Right lobe of liver (tissue), 6 donors: ENCODE data around the gene CLIP2. TPM values are rescaled to one million over a fixed set of nuclear protein-coding genes. Genes with fewer than 3 reads are reported as not detected.

Source experiments
- ATAC-seq, 4 donors: fragments of 200-7000 bp; cut with Tn5 transposase; one replicate each; pipeline ENCODE4 v1.9.1; 2020; ENCODE audit warnings: mild to moderate bottlenecking in 4 of 4, moderate library complexity in 4 of 4
- DNase-seq, 3 donors: peaks; one replicate each; pipeline ENCODE4 v3.0.0-alpha.2; 2020
- H3K27ac ChIP-seq, 3 donors: fragments of 200-600 bp; one replicate each; pipeline ENCODE4 v1.8.0; 2022
- H3K27me3 ChIP-seq, 2 donors: fragments of 200-600 bp; one replicate each; pipeline ENCODE4 v1.8.0; 2022
- H3K36me3 ChIP-seq, 4 donors: fragments of 200-600 bp; sonication (generic) in 1 of 4; one replicate each; pipeline versions ENCODE4 v1.5.1 to v1.8.0; 2017 to 2022; ENCODE audit warnings: control low read depth in 1 of 4
- H3K4me1 ChIP-seq, 4 donors: fragments of 200-600 bp; sonication (generic) in 1 of 4; one replicate each; pipeline versions ENCODE4 v1.5.1 to v1.8.0; 2017 to 2022; ENCODE audit warnings: control low read depth in 1 of 4
- H3K4me3 ChIP-seq, 3 donors: fragments of 200-600 bp; one replicate each; pipeline ENCODE4 v1.8.0; 2022
- H3K9me3 ChIP-seq, 4 donors: fragments of 200-600 bp; sonication (generic) in 1 of 4; one replicate each; pipeline versions ENCODE4 v1.5.1 to v1.8.0; 2017 to 2022; ENCODE audit warnings: control low read depth in 1 of 4
- POLR2A ChIP-seq: fragments of 450-650 bp; IDR thresholded peaks from one replicate; pipeline ENCODE4 v1.6.1; 2017; ENCODE audit warnings: antibody characterized with exemption, mild to moderate bottlenecking
- WGBS: methylation state at CpG from one replicate; pipeline ENCODE4 v1.1.6; 2018; ENCODE audit warnings: low coverage, low lambda C conversion rate; ENCODE audit not compliant: insufficient coverage; ENCODE audit errors: missing lambda C conversion rate; 5-methylcytosine and 5-hydroxymethylcytosine counted together
- intact Hi-C, 2 donors: fragments of 100-400 bp; cut with DNase I; formaldehyde crosslinking; loops; one replicate each; pipeline versions ENCODE4 v1.11.2 to v1.14.1; 2022
- total RNA-seq, 6 experiments: library from RNA; depleted of rRNA in 2 of 6; stranded (reverse); fragments of >200 nt in 2 of 6; fragmentation: NEBNext Ultra II Directional in 3 of 6; extraction: Animal tissue kit (Norgen Biotek cat#: 25700) in 3 of 6; gene quantifications; one replicate each; pipeline versions ENCODE4 v1.1.0 to v1.2.4, GENCODE V29; 2016 to 2023
- TF ChIP-seq, protein P1 (sequence below), 4 donors: fragments of 200-600 bp in 3 of 4; fragments of 450-650 bp in 1 of 4; IDR thresholded peaks; one replicate each; pipeline versions ENCODE4 v1.5.1 to v1.8.0; 2016 to 2022; ENCODE audit warnings: antibody characterized with exemption in 4 of 4, mild to moderate bottlenecking in 2 of 4
- donor health status: DM: no; HTN: yes; CAD: no.
- donor health status: DM: no; HTN: no; CAD: no.
- donor health status: DM: no; HTN: no; CAD: no.
- donor health status: DM: no; HTN: yes; CAD: no.
- donor health status: DM: no; HTN: yes; CAD: no.

The CLIP2 gene
- total RNA-seq, 6 experiments from 2014 or later: 2.8 to 6.8 (median 4.2) TPM

DNA sequence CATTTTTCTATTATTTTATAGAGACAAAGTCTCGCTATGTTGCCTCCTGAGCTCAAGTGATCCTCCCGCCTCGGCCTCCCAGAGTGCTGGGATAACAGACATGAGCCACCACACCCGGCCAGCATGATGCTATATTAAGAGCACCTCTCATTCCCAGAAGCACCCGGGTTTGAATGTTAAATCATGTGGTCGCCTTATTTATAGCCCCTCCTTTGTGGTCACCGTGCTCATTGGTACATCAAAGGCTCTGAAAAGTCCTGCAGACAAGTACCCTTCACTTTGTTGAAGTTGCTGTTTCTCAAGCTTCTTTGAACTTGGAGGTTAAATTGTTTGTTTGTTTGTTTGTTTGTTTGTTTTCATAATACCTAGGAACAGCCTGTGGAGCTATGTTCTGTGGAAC is 40.0 kb downstream of the CLIP2 start:
- Histone ChIP-seq H3K27ac (no peak overlapping the region), H3K4me1 (no peaks in the 10 kb centered on the region), H3K9me3 (no peaks in the 10 kb centered on the region), H3K4me3 (no peak overlapping the region), H3K36me3 (no peaks in the 10 kb centered on the region), H3K27me3 (no peaks in the 10 kb centered on the region)
- ATAC-seq (no peak), DNase-seq (no peak)
- intact Hi-C loops: loop anchor here in 1 of 2 donors (10.0 kb wide), 1 partner anchor 46 kb away; no protein-coding TSS in a partner anchor
- TF ChIP-seq, protein P1, sequence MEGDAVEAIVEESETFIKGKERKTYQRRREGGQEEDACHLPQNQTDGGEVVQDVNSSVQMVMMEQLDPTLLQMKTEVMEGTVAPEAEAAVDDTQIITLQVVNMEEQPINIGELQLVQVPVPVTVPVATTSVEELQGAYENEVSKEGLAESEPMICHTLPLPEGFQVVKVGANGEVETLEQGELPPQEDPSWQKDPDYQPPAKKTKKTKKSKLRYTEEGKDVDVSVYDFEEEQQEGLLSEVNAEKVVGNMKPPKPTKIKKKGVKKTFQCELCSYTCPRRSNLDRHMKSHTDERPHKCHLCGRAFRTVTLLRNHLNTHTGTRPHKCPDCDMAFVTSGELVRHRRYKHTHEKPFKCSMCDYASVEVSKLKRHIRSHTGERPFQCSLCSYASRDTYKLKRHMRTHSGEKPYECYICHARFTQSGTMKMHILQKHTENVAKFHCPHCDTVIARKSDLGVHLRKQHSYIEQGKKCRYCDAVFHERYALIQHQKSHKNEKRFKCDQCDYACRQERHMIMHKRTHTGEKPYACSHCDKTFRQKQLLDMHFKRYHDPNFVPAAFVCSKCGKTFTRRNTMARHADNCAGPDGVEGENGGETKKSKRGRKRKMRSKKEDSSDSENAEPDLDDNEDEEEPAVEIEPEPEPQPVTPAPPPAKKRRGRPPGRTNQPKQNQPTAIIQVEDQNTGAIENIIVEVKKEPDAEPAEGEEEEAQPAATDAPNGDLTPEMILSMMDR (IDR thresholded peaks at IDR 0.05): no peak
- no peak for TF ChIP-seq POLR2A
- 83% methylated on average over 7 of the region's 7 CpGs for WGBS

DNA sequence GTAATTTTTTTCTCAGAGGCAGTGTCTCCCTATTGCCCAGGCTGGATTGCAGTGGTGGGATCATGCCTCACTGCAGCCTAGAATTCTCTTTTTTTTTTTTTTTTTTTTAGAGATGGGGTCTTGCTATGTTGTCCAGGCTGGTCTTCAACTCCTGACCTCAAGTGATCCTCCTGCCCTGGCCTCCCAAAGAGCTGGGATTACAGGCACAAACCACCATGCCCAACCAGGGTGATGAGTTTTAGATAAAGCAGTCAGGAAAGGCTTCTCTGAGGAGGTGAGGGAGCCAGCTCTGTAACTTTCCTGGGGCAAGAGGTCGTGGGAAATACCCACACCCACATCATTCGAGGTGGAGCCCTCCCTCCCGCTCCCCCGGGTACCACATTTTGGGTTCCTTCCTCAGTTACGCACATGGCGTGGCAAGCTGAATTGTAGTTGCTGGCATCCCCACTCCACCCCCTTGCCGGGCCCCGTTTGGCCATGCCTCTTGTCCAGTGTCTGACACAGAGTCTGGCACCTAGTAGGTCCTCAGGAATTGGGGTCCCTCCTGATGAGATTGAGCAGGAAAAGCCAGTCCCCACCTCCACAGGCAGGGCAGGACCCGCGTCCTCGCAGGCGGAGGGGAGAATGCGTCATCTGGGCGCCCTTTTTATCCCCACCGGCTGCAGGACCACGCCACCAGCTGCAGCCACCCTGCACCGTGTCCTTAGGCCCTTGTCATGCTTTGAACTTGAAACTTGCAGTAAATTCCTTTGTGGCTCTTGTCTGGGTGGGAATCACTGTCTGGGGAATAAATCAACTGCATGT is 43.4 kb downstream of the CLIP2 start:
- Histone ChIP-seq H3K36me3 (no peaks in the 10 kb centered on the region), H3K4me3 (no peak overlapping the region), H3K4me1 (no peaks in the 10 kb centered on the region), H3K9me3 (no peaks in the 10 kb centered on the region), H3K27me3 (no peaks in the 10 kb centered on the region), H3K27ac (no peak overlapping the region)
- 70% methylated on average over 2 of the region's 17 CpGs for WGBS
- DNase-seq: no peak
- no peak for ATAC-seq
- intact Hi-C loops: no loop called here
- no peak for TF ChIP-seq POLR2A
- TF ChIP-seq, protein P1 (IDR thresholded peaks at IDR 0.05): no peak

DNA sequence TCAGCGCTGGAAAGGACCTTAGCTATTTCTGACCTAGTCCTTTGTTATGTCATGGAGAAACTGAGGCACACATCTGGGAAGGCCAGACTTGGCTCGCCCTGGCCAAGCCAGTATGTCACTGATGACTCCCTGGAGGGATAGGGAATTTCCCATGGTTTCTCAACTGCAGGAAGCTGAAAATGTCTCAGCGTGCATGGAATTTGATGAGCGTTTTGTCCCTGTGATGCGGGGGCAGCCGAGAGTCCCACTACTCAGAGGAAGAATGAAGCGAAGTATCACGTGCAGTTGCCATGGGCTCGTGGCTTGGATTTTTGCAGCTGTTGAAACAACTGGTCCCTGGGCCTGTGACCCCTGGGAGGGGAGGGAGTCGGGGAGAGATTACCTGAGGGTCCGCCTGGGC is 44.8 kb downstream of the CLIP2 start:
- no peak overlapping the region for H3K27ac ChIP-seq
- H3K4me3 ChIP-seq: no peak overlapping the region
- H3K36me3 ChIP-seq: no peaks in the 10 kb centered on the region
- 73% methylated on average over 3 of the region's 11 CpGs for WGBS
- no peaks in the 10 kb centered on the region for H3K4me1 ChIP-seq
- intact Hi-C loops: no loop called here
- H3K27me3 ChIP-seq: no peaks in the 10 kb centered on the region
- H3K9me3 ChIP-seq: no peaks in the 10 kb centered on the region
- DNase-seq (no peak), ATAC-seq (no peak)
- no peak for TF ChIP-seq POLR2A
- TF ChIP-seq, protein P1 (IDR thresholded peaks at IDR 0.05): no peak

DNA sequence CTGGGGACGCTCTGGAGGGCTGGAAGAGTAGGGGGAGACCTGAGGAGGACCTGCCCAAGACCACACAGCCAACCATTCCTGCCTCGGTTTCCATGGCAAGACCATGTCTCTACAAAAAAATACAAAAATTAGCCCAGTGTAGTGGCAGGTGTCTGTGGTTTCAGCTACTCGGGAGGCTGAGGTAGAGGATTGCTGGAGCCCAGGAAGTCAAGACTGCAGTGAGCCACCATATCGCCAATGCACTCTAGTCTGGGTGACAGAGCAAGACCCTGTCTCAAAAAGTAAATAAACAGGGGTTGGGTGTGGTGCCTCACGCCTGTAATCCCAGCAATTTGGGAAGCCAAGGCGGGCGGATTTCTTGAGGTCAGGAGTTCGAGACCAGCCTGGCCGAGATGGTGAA is 48.7 kb downstream of the CLIP2 start:
- DNase-seq (no peak), ATAC-seq (no peak)
- no peaks in the 10 kb centered on the region for H3K4me1 ChIP-seq
- 63% methylated on average over 3 of the region's 9 CpGs for WGBS
- TF ChIP-seq POLR2A: no peak
- TF ChIP-seq, protein P1 (IDR thresholded peaks at IDR 0.05): no peak
- H3K27me3 ChIP-seq: no peaks in the 10 kb centered on the region
- H3K9me3 ChIP-seq: no peaks in the 10 kb centered on the region
- intact Hi-C loops: no loop called here
- H3K27ac ChIP-seq: no peak overlapping the region
- H3K4me3 ChIP-seq: no peak overlapping the region
- peaks cover 0 to 2% (median 0%) of the 10 kb centered on the region in 4 donors for H3K36me3 ChIP-seq
